Activated CD8-positive, alpha-beta memory T cell treated with anti-CD3 and anti-CD28 coated beads, Interleukin-2, amount 50 U/mL, for 4 hours (primary cell): Measurements from ENCODE around the gene PPARGC1A.

Experiments used
- DNase-seq: peaks from one replicate; pipeline ENCODE4 v3.0.0-alpha.2; 2020

The PPARGC1A gene

DNA sequence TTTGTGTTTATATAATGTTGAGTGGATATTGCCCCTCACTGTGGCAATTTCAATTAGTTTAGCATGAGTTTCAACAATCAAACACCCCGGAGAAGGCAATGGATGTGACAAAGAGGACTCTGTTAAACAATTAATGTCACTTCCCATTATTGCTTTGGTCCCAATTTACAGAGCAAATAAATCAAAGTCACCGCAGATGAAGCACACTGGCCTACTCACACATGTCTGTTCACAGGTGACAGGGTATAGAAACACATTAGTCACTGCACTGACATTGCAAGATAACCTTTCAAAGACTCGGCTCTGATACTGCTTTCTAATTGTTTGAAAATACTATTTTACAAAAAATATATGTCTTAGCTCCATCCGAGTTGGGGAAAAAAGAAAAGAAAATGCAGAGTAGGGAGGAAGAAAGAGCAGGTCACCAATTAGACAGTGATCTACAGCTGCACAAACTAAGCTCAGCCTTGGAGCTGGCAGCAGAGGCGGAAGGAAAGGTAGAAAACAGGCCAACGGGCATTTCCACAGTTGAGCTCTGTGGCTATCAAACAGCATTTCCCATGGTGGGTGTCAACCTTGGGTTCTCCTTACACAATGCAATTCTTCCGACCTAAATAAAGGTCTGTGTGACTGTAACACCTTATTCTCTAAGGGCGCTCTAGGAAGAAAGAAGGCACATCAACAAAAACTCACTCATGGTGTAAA lies 53.9 kb downstream of the PPARGC1A start:
- no peak for DNase-seq

DNA sequence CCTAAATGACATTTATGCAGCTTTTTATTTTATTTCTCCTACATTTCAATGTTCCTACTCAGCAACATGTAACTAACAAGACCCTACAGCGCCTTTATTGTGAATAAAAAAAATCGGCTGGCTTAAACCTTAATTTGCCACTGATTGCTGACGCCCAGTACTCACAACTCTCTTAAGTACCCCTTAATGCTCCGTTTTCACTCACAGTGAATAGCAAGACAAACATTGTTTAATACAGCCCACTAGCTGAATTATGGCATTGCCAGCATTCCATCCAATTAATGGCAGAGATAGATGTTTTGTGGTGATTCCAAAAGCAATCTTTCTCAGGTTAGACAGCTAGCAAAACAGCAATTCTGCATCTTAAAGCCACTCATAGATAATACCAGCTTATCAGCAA lies 61.1 kb downstream of the PPARGC1A start:
- no peak for DNase-seq

DNA sequence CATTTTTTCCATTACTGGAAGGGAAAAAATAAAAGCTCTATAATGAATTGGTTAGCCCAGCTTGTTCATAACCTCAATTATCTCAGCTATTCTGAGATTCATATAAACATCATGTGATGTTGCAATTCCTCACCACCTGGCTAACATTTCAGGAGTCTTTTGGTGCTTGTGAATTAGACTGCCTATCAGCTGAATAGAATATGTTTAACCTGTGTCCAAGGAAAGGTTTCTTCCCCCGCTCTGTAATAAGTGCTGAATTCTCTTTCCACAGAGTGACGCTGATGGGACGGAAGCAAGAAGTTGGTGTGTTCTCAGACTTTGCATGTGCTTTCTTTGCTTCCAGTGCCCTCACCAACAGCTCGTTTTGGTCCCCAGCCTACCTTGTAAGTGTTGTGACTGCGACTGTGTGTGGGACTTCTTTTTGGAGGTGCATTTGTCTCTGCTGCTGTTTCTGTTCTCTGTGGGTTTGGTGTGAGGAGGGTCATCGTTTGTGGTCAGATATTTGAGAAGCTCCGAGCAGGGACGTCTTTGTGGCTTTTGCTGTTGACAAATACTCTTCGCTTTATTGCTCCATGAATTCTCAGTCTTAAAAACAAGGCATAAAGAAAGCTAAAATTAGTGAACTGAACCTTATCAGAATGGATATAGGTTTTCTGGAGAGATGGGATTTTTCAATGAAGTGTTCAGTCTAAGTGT lies 61.7 kb downstream of the PPARGC1A start:
- no peak for DNase-seq

DNA sequence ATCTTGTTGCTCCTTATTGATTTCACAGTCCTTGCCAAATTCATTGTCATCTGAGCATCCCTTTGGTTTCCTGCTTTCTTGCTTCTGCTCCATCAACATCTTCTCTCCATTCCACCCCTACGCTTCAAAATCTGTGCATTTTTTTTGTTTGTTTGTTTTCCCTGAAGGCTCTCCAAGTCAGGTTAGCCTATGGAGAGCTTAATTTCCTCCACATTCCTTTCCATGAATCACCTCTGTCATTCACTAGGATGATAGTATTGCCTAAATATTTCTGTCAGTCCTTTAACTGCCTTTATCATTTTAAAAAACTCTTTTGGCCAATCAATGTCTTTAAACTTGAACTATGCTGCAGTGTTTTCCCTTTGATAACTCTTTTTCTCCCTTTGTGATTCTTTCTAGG lies 67.7 kb downstream of the PPARGC1A start:
- DNase-seq, result no peak

DNA sequence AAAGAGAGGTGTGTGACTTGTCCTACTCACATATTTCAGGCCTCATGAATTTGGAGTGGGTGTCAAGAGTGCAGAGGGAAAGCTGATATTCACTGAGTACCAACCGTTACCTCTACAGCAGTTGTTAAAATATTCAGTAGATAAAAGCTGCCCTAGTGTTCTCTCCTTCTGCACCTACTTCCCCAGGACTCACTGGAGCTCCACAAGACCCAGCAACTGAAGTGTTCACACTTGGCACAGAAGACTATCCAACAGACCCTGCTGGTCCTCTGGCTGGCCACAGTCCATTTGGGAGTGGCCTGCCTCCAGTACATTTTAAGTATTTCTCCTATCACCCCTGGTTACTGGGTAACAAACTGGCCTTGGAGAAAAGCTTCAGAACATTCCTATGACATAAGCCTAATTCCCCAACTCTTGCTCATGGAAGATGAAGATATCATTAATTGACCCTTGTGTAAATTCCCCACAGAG lies 70.8 kb downstream of the PPARGC1A start:
- DNase-seq, result no peak

DNA sequence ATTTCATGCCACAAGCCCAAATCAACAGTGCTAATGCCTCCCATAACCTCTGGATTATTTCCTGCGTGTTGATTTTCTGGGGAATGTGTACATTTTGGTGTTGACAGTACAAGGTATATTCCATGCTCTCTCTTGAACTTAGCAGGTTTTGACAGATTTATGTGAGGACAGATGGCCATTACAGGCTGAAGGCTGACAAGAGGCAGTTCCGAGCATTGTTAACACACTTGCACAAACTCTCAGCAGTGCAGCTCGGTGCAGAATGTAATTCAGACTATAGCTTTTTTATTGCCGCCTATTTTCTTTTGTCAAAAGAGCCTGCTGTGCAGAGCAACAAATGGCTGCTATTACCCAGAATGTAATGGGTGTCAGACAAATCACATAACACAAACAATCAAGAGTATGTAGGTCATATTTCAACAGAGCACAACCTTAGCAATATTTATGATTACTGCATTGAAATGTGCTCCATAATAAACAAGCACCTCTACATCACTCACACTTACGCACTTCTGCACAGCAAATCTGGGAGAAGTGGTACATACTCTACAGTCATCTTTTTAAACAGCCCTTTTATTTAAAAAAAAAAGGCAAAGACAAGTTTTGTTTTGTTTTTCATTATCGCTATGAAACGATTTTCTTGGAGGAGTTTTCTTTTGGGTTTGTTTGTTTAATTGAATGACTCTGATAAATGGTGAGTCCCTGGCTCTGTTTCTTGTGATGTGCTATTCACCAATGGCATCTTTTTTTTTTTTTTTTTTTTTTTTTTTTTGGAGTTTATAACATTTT lies 71.6 kb downstream of the PPARGC1A start:
- DNase-seq, result no peak

DNA sequence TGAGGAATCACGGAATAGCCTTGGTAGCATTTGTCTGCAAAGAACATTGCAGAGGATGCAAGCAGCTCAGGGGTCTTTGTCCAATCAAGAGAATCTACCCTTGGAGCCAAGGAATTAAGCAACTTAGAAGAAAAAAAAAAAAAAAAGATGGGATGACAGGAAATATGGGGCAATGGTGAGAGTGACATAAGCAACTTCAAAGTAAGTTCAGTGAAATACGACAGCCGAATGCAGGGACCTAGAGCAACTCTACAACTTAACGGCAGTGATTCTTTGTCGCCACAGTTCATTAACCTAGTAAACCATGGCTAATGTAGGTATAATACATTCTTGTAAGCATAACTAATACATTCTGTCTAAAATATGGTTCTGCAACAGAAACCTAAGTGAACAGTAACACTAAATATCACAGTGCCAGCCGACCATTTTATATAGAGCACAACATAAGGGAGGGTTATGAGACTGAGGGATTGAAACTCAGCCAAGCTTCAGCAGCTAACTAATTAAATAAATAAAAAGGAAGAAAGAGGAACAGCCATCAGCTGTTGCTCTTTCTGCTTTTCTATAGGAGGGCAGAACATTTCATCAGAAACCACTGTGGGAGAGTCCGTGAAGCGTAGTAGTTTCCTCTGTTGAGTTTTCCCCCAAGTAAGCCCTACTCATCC lies 74.7 kb downstream of the PPARGC1A start:
- DNase-seq, result no peak

DNA sequence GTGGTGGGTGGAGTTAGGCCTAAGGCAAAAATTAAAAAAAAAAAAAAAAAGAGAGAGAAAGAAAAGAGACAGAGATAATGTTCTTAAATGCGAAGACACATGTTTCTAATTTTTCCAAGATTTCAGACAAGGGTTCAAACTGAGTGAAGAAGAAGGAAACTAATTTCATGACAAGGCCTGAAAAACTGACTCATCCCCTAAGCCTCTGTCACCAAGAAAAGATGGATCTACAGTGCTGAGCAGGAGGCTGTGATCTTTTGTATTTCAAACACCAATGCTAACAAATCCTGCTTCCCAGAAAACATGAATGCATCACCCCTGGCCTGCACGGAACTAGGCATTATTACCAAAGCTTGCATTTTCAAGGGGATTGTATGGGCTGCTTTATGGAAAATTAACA lies 75.3 kb downstream of the PPARGC1A start:
- DNase-seq, result no peak

DNA sequence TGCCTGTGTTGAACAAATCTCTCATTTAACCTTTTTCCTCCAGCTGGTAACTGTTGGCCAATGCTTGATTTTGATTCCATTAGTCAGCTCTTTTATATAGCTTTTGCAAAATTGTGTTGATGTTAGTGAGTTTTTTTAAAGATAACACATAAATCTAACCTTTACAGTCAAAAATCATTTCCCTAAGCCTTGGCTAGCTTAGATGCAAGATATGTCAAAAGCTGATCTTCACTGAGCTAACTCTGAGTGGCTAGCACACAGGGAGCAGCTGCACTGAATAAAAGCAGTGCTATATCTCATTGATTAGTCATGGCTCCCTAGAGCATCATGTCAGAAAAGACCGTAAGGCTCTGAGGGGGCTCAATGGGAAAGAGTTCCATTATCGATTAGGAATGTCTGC lies 78.7 kb downstream of the PPARGC1A start:
- DNase-seq, result no peak

DNA sequence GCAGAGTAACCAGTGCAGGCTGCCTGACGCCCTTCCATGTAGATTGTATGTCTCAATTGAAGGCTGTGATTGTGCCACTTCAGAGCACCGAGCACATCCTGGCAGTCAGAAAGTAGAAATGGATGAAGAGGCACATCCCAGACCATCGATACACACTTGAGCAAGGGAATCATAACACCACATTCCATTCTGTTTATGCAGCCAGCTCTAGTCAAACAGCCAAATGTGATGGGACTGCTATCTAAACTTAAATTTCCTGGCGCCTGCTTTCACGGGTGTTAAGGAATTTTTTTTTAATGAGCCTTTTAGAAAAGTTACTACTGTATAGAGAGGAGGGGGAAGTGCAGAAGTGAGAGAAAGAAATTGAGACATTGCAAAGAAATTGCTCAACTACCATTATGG lies 84.4 kb downstream of the PPARGC1A start:
- no peak for DNase-seq

DNA sequence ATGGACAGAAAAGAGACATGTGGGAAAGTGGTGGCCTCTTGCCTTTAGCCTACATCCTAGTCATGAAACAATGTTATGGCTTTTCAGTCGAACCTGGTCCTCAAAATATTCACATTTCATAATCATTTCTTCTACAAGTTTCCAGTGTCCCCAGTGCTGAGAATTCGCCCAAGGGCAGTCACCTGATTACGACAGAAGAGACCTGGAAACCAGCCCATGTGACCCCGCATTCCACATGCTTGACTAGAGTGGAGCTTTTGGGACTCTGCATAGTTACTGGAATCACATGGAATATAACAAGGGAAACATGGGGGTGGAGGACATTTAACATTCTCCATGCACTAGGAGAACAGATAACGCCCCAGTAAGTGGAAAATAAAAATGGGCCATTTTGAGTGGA lies 100.1 kb downstream of the PPARGC1A start:
- DNase-seq, result no peak

DNA sequence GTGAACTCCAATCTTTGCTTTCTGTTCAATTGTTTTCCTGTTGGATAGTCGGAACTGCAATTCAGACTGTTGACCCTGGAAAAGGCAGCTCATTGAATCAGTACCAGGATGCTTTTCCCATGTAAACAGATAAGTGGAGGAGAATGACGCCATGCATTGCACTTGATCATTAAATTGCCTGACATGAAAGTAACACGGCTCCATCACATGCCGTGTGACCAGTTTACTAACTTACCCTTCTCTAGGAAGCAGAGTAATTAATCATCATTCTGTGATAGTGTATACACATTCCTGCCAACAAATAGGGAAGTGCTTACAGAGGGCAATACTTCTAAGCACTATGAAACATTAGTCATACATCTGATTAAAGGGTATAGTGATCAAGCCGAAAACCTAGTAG lies 101.4 kb downstream of the PPARGC1A start:
- no peak for DNase-seq

DNA sequence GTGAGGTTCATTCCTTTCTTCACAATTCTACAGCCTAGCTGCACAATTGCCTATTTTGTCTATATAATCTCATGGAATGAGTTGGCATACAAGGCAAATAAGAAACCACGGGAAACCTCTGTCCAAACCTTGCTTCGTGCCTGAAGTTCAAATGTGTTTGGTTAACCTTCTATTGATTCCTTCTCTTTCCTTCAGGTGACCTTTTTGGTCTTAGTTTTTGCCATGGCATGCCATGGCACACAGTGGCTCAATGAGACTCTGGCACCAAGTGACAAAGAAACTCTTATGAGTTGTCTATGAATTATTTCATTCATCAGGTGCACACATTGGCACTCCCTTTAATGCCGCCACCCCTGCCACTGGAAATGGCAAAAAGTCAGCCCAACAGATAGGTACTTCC lies 101.8 kb downstream of the PPARGC1A start:
- no peak for DNase-seq

DNA sequence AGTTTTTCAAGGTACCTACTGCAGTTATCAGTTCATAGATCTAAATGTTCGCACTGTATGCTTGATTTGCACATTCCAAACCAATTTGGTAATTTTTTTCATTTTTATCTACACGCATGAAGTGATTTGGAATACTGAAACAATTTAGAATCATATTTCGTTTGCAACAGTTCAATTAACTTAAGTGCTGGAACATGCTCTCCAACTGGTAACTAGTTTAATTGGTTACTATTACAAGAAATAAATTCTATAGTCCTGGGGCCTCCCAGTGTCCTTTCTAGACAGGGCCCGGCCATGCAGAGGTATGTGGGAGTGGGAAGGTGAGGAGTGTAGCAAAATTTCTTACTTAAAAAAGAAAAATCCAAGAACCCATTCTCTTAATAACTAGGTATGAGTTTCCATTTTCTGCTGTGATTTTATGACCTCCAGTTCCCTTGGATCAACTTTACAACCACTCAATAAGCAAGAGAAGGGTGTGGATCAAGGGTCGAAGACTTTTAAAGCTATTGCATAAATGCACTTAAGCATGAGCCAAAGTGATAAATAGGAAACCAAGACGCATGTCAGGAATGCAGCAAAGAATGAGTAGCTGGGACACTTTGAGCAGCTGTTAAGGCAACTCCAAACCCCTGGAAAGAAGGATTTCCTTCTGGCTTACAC lies 106.9 kb downstream of the PPARGC1A start:
- DNase-seq, result no peak

DNA sequence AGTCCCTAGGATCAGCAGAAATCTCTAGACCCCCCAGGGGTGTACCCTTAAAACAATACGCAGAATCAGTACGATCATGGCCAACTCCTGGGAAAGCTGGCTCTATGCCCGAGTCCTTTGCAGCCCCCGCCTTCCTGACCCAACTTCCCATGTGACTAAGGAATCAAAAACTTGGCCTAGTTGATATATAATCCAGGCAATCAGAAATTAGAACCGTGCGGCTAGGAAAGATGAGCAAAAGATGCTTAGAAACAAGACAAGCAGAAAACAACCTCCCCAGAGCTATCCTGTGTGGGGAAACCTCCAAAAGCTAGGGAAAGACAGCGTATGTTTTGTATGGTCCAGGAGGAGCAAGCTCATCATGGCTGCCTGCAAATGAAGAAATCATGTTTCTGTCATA lies 110.0 kb downstream of the PPARGC1A start:
- no peak for DNase-seq

DNA sequence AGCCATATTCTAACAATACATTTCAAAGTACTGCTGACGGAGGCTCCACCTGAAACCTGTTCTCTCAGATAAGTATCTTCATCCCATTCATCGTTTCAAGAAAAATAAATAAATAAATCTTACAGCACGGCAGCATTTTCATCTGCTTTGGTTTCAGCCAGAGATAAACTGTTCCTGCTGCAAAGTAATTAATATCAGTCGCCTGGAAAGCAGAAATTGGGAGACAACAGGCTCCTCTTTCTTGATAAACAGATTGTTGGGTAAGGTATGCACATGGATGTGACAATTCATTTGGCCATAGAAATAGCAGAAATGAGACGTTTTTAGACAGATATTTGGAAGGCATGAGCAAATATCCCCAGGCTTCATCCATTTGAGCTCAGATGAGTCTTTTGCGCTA lies 110.4 kb downstream of the PPARGC1A start:
- no peak for DNase-seq

DNA sequence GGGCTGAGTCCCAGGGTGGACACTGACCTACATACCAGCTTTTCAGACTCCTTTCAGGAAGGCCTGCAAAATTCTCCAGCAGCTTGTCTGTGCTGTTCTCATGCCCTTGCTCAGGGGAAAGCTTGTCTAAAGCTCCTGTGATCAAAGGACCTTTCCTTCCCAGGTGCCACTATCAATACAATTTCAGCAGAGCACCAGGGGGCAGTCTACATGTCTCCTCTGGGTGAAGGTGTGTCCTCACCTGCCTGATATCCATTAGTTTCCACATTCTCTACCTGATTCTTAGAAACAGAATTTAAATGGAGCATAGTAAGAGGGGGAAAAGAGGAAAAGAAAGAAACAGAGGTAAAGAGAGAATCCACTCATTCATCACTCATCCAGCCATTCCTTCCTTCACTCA lies 114.2 kb downstream of the PPARGC1A start:
- no peak for DNase-seq

DNA sequence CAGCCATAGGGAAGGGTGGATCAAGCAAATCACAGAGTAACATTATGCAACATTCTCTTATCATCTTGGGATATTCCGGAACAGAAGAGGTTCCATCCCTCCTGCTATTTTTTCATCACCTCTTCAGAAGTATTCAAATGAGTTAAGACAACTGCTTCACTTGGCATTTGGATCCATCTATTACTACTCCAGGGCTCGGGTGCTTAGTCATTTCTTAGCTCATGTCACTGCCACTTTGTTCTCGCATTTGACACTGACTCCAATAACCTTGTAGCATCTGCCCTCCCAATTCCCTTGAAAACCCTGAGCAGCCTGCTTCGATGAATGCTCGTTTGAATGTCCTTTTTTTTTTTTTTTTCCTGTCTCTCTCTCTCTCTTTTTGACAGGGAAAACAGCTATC lies 114.9 kb downstream of the PPARGC1A start:
- DNase-seq, result no peak

DNA sequence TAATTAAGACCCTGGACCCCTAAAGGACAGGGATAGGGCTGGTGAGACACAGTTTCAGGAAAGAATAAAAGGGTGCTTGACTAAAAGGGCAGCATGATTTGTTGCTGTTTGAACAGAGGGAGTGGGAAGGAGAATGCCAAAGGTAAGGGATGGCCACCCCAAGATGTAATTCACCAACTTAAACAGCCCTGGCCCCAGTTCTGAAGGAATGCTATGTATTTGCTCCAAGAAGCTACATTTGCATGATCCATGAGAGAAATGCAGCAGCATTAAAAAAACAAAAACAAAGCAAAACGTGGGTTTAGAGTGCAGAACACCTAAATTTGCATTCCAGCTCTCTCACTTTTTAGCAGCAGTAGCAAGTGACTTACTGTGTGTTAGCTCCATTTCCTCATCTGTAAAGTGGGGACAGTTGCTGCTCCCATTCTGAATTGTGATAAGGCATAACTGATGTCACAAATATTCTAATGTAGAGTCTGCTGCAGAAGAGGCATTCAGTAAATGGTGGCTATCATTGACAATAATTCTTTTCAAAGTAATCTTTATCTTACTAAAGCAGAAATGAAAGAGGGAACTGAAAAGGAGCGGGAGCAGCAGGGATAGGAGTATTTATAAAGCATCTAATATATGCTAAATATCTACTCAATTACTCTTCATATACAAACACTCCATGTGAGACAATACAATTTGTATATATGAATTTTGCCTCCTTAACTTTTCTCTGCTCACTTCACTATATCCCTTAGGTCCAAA lies 115.8 kb downstream of the PPARGC1A start:
- no peak for DNase-seq

DNA sequence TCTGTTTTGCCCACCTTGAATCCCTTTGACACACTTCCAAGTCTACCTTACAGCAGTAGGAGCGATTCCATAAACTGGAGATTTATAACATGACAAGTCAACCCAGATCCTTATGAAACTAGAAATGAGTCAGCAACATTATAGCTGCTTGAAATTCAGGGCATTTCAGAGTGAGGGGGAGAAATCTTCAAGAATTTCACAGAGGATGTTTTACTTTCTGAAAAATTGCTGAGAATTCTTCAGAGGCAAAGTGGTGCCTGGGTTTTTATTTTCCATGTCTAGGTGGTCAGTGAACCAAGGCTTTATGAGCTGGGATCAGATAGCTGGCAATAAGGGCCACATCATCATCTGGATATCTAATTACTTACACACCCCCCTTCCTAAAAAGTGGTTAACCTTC lies 119.8 kb downstream of the PPARGC1A start:
- no peak for DNase-seq

DNA sequence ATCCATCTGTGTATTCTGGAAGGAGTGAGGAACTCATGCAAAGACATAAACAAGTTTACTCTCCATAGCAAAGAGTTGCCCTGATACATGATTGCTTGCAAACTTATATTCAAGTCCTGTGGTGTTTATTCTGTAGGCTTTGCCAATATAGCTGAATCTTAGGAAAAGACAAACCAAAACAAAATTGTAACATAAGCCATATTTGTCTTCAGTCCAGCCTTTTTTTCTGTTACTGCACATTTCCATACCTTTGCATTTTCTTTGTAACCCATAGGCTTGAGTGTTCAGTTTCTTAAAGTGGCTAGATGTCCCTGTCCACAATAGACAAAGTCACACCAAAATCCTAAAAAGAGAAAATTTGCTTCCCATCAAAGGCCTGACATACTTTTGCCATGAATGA lies 120.4 kb downstream of the PPARGC1A start:
- DNase-seq, result no peak

DNA sequence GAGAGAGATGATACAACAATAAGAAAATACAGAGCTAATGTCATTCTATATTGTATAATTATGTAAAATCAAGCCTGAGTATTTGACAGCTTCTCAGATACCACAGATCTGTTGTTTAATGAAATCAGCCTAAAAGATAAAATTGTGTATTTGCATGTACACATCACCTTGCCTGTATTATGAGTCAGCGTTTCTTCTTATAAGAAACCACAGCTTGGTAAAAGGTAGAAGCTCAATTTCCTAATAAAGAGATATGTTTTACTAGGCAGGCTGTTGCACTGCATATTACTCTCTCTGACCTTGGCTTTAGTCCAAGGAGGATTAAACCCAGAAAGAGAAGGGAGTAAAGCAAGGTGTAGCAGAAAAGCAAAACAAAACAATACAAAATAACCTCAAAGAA lies 121.3 kb downstream of the PPARGC1A start:
- no peak for DNase-seq
